Fibroblast of pulmonary artery (primary cell): ENCODE measurements around the gene RARA.

ENCODE experiments used
- DNase-seq: peaks from one replicate; pipeline ENCODE4 v3.0.0-alpha.2; 2010; ENCODE audit warnings: low read depth
- H3K4me3 ChIP-seq: replicated peaks from 2 replicates; pipeline ENCODE4 v1.5.1; 2011; ENCODE audit warnings: low read depth, mild to moderate bottlenecking, control low read depth, low read length, moderate library complexity
- TF ChIP-seq, protein P1 (sequence below): IDR thresholded peaks from 2 replicates; pipeline ENCODE4 v1.5.1; 2011; ENCODE audit warnings: mild to moderate bottlenecking, control low read depth, low read length, inconsistent platforms; ENCODE audit errors: missing control alignments

Gene RARA

DNA sequence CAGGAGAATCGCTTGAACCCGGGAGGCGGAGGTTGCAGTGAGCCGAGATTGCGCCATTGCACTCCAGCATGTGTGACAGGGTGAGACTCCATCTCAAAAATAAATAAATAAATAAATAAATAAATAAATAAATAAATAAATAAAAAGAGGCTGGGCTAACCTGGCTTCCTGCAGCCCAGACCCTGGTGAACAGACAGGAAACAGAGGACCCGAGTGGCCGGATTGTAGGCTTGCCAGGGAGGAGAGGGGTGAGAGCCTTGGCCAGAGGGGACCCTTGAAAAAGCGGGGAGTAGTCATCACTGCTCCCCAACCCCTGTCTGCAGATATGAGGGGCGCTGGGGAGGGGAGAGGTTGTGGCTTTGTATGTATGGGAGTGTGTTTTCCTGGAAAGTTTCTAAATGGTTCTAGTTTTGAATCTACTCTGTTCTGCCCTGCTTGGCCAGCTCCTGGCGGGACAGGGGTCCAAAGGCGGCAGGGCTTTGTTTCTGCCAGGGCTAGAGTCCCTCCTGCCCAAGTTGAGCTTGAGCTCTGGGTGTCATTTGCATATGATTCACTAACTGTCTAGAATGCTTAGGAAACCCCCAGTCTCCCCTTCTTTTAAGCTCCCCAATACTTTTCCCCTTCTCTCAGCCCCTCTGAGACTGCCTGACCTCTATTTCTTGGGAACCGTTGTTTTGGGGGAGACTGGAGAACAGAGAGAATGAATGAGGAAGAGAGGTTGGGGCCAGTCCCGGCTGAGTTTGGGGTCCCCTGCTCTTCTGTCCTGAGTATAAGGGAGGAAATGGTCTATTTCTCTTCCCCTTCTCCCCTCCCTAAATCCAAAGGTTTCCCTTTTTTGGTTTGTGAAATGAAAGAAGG is 16.4 kb downstream of the RARA start:
- DNase-seq: no peak
- no peak overlapping the region for H3K4me3 ChIP-seq

GRCh38 chr17:40326014-40326831 is 17.2 kb downstream of the RARA start:
- no peak overlapping the region for H3K4me3 ChIP-seq
- DNase-seq: no peak
- TF ChIP-seq, protein P1, sequence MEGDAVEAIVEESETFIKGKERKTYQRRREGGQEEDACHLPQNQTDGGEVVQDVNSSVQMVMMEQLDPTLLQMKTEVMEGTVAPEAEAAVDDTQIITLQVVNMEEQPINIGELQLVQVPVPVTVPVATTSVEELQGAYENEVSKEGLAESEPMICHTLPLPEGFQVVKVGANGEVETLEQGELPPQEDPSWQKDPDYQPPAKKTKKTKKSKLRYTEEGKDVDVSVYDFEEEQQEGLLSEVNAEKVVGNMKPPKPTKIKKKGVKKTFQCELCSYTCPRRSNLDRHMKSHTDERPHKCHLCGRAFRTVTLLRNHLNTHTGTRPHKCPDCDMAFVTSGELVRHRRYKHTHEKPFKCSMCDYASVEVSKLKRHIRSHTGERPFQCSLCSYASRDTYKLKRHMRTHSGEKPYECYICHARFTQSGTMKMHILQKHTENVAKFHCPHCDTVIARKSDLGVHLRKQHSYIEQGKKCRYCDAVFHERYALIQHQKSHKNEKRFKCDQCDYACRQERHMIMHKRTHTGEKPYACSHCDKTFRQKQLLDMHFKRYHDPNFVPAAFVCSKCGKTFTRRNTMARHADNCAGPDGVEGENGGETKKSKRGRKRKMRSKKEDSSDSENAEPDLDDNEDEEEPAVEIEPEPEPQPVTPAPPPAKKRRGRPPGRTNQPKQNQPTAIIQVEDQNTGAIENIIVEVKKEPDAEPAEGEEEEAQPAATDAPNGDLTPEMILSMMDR: no peak

More for the DNA sequence above, 16.4 kb downstream of the RARA start:
- TF ChIP-seq, protein P1: no peak

GRCh38 chr17:40326832-40327199 is 17.8 kb downstream of the RARA start:
- no peak overlapping the region for H3K4me3 ChIP-seq
- TF ChIP-seq, protein P1: no peak

DNA sequence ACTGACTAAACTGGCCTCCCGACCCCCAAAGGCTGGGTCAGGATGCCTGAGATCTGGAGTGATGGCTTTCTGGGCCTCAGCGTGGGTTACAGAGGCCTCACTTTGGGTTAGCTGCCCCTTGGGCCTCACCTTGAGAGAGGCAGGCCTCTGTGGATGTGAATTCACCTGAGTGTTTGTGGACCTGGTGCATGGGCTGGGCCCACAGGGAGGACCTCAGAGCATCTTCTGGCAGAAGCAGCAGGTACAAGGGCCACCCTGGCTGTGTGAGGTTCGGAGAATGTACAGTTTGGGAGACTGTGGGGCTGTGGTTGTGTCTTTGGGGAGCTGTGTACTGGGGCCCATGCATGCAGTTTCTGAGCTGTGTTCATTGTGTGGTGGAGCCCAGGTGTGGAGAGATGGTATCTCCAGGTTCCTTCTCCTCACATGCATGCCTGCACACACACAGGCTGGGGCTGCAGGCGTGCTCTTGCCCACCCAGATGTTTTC is 18.3 kb downstream of the RARA start:
- no peak for DNase-seq
- no peak overlapping the region for H3K4me3 ChIP-seq
- TF ChIP-seq, protein P1: no peak

More at GRCh38 chr17:40326832-40327199, 17.8 kb downstream of the RARA start:
- no peak for DNase-seq

- TF ChIP-seq, protein P1: no peak
- no peak overlapping the region for H3K4me3 ChIP-seq
- DNase-seq: no peak
Measured at GRCh38 chr17:40327735-40328385, 18.9 kb downstream of the RARA start.

GRCh38 chr17:40328386-40328766 is 19.4 kb downstream of the RARA start:
- TF ChIP-seq, protein P1: no peak
- no peak for DNase-seq
- no peak overlapping the region for H3K4me3 ChIP-seq
